Uterus (tissue), 2 donors: ENCODE measurements around the gene SHROOM3.

ENCODE experiments used
- POLR2A ChIP-seq, 2 donors: fragments of 450-650 bp; IDR thresholded peaks; one replicate each; pipeline ENCODE4 v1.6.1; 2016; ENCODE audit warnings: antibody characterized with exemption in 2 of 2, mild to moderate bottlenecking in 1 of 2, moderate library complexity in 1 of 2
- TF ChIP-seq, protein P1 (sequence below), 4 experiments: fragments of 200-600 bp in 2 of 4; fragments of 450-650 bp in 2 of 4; sonication (generic) in 2 of 4; IDR thresholded peaks; one replicate each; pipeline ENCODE4 v1.5.1; 2016 to 2019; ENCODE audit warnings: antibody characterized with exemption in 4 of 4, mild to moderate bottlenecking in 2 of 4, moderate library complexity in 1 of 4

- no peak for TF ChIP-seq POLR2A (IDR thresholded peaks at IDR 0.05)
- TF ChIP-seq, protein P1, sequence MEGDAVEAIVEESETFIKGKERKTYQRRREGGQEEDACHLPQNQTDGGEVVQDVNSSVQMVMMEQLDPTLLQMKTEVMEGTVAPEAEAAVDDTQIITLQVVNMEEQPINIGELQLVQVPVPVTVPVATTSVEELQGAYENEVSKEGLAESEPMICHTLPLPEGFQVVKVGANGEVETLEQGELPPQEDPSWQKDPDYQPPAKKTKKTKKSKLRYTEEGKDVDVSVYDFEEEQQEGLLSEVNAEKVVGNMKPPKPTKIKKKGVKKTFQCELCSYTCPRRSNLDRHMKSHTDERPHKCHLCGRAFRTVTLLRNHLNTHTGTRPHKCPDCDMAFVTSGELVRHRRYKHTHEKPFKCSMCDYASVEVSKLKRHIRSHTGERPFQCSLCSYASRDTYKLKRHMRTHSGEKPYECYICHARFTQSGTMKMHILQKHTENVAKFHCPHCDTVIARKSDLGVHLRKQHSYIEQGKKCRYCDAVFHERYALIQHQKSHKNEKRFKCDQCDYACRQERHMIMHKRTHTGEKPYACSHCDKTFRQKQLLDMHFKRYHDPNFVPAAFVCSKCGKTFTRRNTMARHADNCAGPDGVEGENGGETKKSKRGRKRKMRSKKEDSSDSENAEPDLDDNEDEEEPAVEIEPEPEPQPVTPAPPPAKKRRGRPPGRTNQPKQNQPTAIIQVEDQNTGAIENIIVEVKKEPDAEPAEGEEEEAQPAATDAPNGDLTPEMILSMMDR (IDR thresholded peaks at IDR 0.05), result no peak
These were observed 159.1 kb downstream of the SHROOM3 start for GRCh38 chr4:76594173-76594572.
